SK-N-SH treated with all-trans-retinoic acid at 6 μM for 48 hours (cell line): ENCODE data around the gene CACNA1C.
"Not testable (repeated sequence)": the region's sequence is repeated elsewhere in the genome, so short reads cannot be mapped to it uniquely, and the experiment has no call there.

Source experiments
- ATAC-seq: fragments of 200-7000 bp; cut with Tn5 transposase; 3 replicates; pipeline ENCODE4 v1.9.1; 2020; ENCODE audit warnings: mild to moderate bottlenecking, moderate library complexity
- ARNTL ChIP-seq: fragments of 450-650 bp; formaldehyde crosslinking; IDR thresholded peaks from 2 replicates; pipeline ENCODE4 v1.5.0; 2020; ENCODE audit warnings: low read depth, mild to moderate bottlenecking, moderate library complexity, borderline replicate concordance
- BACH2 ChIP-seq: fragments of 250-450 bp; sonication (Bioruptor Pico); IDR thresholded peaks from 2 replicates; pipeline ENCODE4 v1.9.0; 2021; ENCODE audit warnings: mild to moderate bottlenecking, borderline replicate concordance
- CSDC2 ChIP-seq: fragments of 250-450 bp; sonication (Bioruptor Pico); IDR thresholded peaks from 2 replicates; pipeline ENCODE4 v1.5.0; 2020; ENCODE audit warnings: mild to moderate bottlenecking, moderate library complexity
- ESRRG ChIP-seq: fragments of 250-450 bp; sonication (Bioruptor Pico); IDR thresholded peaks from 2 replicates; pipeline ENCODE4 v1.6.1; 2021; ENCODE audit warnings: mild to moderate bottlenecking
- GLIS3 ChIP-seq: fragments of 250-450 bp; sonication (Bioruptor Pico); IDR thresholded peaks from 2 replicates; pipeline ENCODE4 v1.5.0; 2020; ENCODE audit warnings: mild to moderate bottlenecking, moderate library complexity
- ISL1 ChIP-seq: fragments of 250-450 bp; sonication (Bioruptor Pico); IDR thresholded peaks from 2 replicates; pipeline ENCODE4 v2.1.2; 2022; ENCODE audit warnings: mild to moderate bottlenecking, moderate library complexity
- OSR1 ChIP-seq: fragments of 250-450 bp; sonication (Bioruptor Pico); IDR thresholded peaks from 2 replicates; pipeline ENCODE4 v1.8.0; 2022; ENCODE audit warnings: moderate library complexity, mild to moderate bottlenecking, inconsistent platforms
- PPARA ChIP-seq: fragments of 250-450 bp; sonication (Bioruptor Pico); IDR thresholded peaks from 2 replicates; pipeline ENCODE4 v1.5.0; 2020; ENCODE audit warnings: mild to moderate bottlenecking, borderline replicate concordance
- RARB ChIP-seq: fragments of 250-450 bp; sonication (Bioruptor Pico); IDR thresholded peaks from 2 replicates; pipeline ENCODE4 v1.8.0; 2021; ENCODE audit warnings: mild to moderate bottlenecking, moderate library complexity
- SNAI2 ChIP-seq: fragments of 250-450 bp; sonication (Bioruptor Pico); IDR thresholded peaks from 2 replicates; pipeline ENCODE4 v1.5.0; 2020; ENCODE audit warnings: mild to moderate bottlenecking, moderate library complexity
- TCF4 ChIP-seq: fragments of 250-450 bp; sonication (Bioruptor Pico); IDR thresholded peaks from 2 replicates; pipeline ENCODE4 v1.8.0; 2021; ENCODE audit warnings: mild to moderate bottlenecking, moderate library complexity, borderline replicate concordance
- TOX ChIP-seq: fragments of 250-450 bp; sonication (Bioruptor Pico); IDR thresholded peaks from 2 replicates; pipeline ENCODE4 v1.8.0; 2021; ENCODE audit warnings: mild to moderate bottlenecking, moderate library complexity, borderline replicate concordance
- ZFP3 ChIP-seq: fragments of 250-450 bp; sonication (Bioruptor Pico); IDR thresholded peaks from 2 replicates; pipeline ENCODE4 v1.5.0; 2020; ENCODE audit warnings: mild to moderate bottlenecking, moderate library complexity
- ZFP30 ChIP-seq: fragments of 450-650 bp; formaldehyde crosslinking; IDR thresholded peaks from 2 replicates; pipeline ENCODE4 v1.5.0; 2022; ENCODE audit warnings: mild to moderate bottlenecking, moderate library complexity
- ZNF565 ChIP-seq: fragments of 450-650 bp; formaldehyde crosslinking; conservative IDR thresholded peaks from 2 replicates; pipeline ENCODE4 v1.5.0; 2020; ENCODE audit warnings: low read depth, mild to moderate bottlenecking, moderate library complexity
- ZNF8 ChIP-seq: fragments of 450-650 bp; formaldehyde crosslinking; IDR thresholded peaks from 2 replicates; pipeline ENCODE4 v1.5.0; 2020; ENCODE audit warnings: mild to moderate bottlenecking, moderate library complexity
- TF ChIP-seq, protein P1 (sequence below): fragments of 250-450 bp; sonication (Bioruptor Pico); IDR thresholded peaks from 2 replicates; pipeline ENCODE4 v1.8.0; 2020; ENCODE audit warnings: mild to moderate bottlenecking, moderate library complexity, borderline replicate concordance
- TF ChIP-seq, protein P2 (sequence below): fragments of 250-450 bp; sonication (Bioruptor Pico); IDR thresholded peaks from 2 replicates; pipeline ENCODE4 v1.5.1; 2021; ENCODE audit warnings: mild to moderate bottlenecking, moderate library complexity
- TF ChIP-seq, protein P3 (sequence below): fragments of 250-450 bp; sonication (Bioruptor Pico); IDR thresholded peaks from 2 replicates; pipeline ENCODE4 v1.5.1; 2020; ENCODE audit warnings: low read depth, mild to moderate bottlenecking, moderate library complexity
- TF ChIP-seq, protein P4 (sequence below): fragments of 250-450 bp; sonication (Bioruptor Pico); IDR thresholded peaks from 2 replicates; pipeline ENCODE4 v1.8.0; 2021; ENCODE audit warnings: low read depth, mild to moderate bottlenecking, moderate library complexity, borderline replicate concordance
- TF ChIP-seq, protein P5 (sequence below): fragments of 250-450 bp; sonication (Bioruptor Pico); IDR thresholded peaks from 2 replicates; pipeline ENCODE4 v1.5.0; 2020; ENCODE audit warnings: mild to moderate bottlenecking, moderate library complexity

CACNA1C gene

DNA sequence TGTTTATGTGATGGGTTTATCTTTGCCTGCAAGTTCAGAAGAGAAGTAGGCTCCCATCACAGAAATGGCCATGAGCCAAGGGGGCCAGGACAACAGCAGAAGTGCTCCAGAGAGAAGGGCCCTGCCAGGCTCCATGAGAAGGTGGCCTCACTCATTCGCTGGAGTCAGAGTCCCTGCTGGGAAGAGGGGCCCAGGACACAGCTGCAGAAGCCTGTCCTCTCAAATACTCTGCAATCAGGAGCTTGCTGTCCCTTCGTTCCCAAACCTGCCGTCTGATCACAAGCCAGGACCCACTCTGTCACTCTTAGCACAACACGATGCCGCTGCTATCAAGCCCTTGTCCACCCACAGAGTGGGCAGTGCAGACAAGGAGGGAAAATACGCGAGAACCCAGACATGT is 435.8 kb downstream of the CACNA1C start:
- TF ChIP-seq ZNF565 (CRISPR knock-in tag) (no peak), GLIS3 (CRISPR knock-in tag) (no peak), SNAI2 (CRISPR knock-in tag) (no peak), ARNTL (CRISPR knock-in tag) (no peak), ZFP3 (CRISPR knock-in tag) (no peak), ESRRG (no peak), CSDC2 (no peak)
- TF ChIP-seq, protein P1, sequence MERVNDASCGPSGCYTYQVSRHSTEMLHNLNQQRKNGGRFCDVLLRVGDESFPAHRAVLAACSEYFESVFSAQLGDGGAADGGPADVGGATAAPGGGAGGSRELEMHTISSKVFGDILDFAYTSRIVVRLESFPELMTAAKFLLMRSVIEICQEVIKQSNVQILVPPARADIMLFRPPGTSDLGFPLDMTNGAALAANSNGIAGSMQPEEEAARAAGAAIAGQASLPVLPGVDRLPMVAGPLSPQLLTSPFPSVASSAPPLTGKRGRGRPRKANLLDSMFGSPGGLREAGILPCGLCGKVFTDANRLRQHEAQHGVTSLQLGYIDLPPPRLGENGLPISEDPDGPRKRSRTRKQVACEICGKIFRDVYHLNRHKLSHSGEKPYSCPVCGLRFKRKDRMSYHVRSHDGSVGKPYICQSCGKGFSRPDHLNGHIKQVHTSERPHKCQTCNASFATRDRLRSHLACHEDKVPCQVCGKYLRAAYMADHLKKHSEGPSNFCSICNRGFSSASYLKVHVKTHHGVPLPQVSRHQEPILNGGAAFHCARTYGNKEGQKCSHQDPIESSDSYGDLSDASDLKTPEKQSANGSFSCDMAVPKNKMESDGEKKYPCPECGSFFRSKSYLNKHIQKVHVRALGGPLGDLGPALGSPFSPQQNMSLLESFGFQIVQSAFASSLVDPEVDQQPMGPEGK = no peak
- TF ChIP-seq, protein P2, sequence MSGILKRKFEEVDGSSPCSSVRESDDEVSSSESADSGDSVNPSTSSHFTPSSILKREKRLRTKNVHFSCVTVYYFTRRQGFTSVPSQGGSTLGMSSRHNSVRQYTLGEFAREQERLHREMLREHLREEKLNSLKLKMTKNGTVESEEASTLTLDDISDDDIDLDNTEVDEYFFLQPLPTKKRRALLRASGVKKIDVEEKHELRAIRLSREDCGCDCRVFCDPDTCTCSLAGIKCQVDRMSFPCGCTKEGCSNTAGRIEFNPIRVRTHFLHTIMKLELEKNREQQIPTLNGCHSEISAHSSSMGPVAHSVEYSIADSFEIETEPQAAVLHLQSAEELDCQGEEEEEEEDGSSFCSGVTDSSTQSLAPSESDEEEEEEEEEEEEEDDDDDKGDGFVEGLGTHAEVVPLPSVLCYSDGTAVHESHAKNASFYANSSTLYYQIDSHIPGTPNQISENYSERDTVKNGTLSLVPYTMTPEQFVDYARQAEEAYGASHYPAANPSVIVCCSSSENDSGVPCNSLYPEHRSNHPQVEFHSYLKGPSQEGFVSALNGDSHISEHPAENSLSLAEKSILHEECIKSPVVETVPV (CRISPR knock-in tag) = no peak
- no peak for ATAC-seq

DNA sequence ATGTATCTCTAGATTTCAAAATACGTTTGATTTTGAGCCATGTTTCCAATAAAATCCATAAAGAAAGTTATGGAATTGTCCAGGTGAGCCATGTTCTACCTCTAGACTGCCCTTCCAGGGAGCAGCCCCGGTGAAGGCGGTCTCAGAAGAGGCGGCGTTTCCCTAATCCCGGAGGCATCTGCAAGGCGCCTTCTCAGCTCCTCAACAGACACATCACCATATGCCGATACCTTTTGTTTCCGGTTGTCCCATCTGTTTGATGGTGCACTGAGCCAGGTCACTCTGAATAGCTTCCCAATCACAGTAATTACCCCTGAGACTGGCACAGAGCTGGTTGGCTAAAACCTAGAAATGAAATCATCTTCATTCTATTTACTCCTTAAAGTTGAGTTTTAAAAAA is 436.5 kb downstream of the CACNA1C start:
- ATAC-seq = no peak
- TF ChIP-seq, protein P3, sequence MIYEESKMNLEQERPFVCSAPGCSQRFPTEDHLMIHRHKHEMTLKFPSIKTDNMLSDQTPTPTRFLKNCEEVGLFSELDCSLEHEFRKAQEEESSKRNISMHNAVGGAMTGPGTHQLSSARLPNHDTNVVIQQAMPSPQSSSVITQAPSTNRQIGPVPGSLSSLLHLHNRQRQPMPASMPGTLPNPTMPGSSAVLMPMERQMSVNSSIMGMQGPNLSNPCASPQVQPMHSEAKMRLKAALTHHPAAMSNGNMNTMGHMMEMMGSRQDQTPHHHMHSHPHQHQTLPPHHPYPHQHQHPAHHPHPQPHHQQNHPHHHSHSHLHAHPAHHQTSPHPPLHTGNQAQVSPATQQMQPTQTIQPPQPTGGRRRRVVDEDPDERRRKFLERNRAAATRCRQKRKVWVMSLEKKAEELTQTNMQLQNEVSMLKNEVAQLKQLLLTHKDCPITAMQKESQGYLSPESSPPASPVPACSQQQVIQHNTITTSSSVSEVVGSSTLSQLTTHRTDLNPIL = no peak
- TF ChIP-seq ARNTL (CRISPR knock-in tag) (no peak), GLIS3 (CRISPR knock-in tag) (no peak), PPARA (CRISPR knock-in tag) (no peak), ISL1 (no peak)

DNA sequence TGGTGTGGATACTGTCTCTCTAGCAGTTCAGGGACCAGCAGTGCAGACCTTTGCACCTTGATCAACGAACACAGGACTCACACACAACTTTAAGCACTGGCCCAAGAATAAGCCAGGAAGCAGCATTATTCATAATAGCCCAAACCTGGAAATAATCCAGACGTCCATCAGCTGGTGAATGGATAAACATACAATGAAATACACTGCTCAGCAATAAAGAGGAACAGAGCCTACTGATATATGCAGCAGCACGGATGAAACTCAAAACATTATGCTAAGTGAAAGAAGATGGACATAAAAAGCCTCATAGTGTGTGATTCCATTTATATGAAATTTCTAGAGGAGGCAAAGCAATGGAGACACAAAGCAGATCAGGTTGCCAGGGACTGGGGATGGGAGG is 438.0 kb downstream of the CACNA1C start:
- no peak for TF ChIP-seq TOX (CRISPR knock-in tag)
- TF ChIP-seq, protein P4, sequence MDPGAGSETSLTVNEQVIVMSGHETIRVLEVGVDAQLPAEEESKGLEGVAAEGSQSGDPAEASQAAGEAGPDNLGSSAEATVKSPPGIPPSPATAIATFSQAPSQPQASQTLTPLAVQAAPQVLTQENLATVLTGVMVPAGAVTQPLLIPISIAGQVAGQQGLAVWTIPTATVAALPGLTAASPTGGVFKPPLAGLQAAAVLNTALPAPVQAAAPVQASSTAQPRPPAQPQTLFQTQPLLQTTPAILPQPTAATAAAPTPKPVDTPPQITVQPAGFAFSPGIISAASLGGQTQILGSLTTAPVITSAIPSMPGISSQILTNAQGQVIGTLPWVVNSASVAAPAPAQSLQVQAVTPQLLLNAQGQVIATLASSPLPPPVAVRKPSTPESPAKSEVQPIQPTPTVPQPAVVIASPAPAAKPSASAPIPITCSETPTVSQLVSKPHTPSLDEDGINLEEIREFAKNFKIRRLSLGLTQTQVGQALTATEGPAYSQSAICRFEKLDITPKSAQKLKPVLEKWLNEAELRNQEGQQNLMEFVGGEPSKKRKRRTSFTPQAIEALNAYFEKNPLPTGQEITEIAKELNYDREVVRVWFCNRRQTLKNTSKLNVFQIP (CRISPR knock-in tag) = no peak
- no peak for TF ChIP-seq BACH2 (CRISPR knock-in tag)
- no peak for TF ChIP-seq CSDC2
- no peak for TF ChIP-seq RARB (CRISPR knock-in tag)
- TF ChIP-seq, all 23 proteins: peak for 0
- no peak for ATAC-seq

DNA sequence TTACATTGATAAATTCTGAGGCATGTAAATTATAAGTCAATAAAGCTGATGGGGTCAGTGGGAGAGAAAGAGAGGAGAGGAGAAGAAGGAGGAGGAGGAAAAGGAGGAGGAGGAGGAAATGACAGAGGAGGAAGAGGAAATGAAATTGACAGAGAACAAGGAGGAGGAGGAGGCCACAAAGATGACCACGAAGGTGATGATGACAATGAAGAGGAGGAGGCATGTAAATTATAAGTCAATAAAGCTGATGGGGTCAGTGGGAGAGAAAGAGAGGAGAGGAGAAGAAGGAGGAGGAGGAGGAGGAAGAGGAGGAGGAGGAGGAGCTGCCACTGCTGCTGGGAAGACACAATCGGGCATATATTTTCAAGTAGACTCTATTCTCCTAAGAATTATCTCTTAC is 438.6 kb downstream of the CACNA1C start:
- not testable (repeated sequence) for ATAC-seq

DNA sequence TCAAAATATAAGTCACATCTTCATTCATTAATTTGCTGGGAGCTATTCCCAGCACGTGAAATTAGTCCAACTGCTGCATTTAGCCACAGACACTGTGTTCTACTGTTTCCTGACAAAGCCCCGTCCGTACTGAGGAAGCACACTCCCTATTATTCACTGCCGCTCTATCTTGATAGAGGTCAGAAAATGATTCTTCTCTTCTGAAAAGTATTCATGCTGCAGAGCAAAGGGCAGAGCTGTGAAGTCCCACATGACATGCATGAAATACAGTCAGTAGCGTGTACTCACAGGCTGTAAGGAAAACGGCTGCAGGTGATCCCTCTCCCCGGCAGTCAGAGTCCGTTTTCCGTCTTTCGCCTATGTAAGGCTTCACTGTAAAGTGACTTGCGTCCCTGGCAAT is 439.4 kb downstream of the CACNA1C start:
- ATAC-seq = no peak
- no peak for TF ChIP-seq PPARA (CRISPR knock-in tag)
- no peak for TF ChIP-seq ESRRG
- TF ChIP-seq, protein P4 (CRISPR knock-in tag) = no peak
- TF ChIP-seq OSR1 = no peak
- TF ChIP-seq ZFP3 (CRISPR knock-in tag) = no peak
- TF ChIP-seq ISL1 = no peak
- no peak for TF ChIP-seq GLIS3 (CRISPR knock-in tag)
- no peak for TF ChIP-seq ZNF8
- TF ChIP-seq, protein P3 = no peak
- TF ChIP-seq, protein P5, sequence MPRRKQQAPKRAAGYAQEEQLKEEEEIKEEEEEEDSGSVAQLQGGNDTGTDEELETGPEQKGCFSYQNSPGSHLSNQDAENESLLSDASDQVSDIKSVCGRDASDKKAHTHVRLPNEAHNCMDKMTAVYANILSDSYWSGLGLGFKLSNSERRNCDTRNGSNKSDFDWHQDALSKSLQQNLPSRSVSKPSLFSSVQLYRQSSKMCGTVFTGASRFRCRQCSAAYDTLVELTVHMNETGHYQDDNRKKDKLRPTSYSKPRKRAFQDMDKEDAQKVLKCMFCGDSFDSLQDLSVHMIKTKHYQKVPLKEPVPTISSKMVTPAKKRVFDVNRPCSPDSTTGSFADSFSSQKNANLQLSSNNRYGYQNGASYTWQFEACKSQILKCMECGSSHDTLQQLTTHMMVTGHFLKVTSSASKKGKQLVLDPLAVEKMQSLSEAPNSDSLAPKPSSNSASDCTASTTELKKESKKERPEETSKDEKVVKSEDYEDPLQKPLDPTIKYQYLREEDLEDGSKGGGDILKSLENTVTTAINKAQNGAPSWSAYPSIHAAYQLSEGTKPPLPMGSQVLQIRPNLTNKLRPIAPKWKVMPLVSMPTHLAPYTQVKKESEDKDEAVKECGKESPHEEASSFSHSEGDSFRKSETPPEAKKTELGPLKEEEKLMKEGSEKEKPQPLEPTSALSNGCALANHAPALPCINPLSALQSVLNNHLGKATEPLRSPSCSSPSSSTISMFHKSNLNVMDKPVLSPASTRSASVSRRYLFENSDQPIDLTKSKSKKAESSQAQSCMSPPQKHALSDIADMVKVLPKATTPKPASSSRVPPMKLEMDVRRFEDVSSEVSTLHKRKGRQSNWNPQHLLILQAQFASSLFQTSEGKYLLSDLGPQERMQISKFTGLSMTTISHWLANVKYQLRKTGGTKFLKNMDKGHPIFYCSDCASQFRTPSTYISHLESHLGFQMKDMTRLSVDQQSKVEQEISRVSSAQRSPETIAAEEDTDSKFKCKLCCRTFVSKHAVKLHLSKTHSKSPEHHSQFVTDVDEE (CRISPR knock-in tag) = no peak
- TF ChIP-seq ZFP30 (CRISPR knock-in tag) = no peak
- TF ChIP-seq TCF4 = no peak
- TF ChIP-seq, protein P2 (CRISPR knock-in tag) = no peak
